GM18511 (cell line): Measurements from ENCODE around the gene DBX1.
A peak's percentile ranks its signal among the peaks of the same experiment; 100 is the strongest.

Experiments used
- ATAC-seq: cut with Tn5 transposase; IDR thresholded peaks from one replicate; pipeline ENCODE4 v1.9.1; 2021; ENCODE audit warnings: mild to moderate bottlenecking, moderate library complexity; ENCODE audit not compliant: unreplicated experiment

DBX1 gene

DNA sequence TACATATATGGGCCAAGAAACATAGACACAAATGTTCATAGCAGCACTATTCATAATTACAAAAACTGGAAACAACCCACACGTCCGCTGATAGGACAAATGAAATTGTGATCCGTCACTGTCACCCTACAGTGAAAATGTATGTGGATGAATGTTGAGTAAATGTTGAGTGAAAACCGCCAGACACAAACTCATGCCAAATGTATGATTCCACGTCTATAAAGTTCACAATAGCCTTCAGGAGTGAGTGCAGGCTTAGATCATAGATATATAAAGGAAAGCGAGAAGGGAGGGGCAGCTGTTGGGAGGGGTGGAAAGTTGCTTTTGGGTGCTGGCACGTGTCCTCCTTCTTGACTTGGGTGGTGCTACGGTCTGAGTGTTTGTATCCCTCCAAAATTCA lies 33.6 kb downstream of the DBX1 start:
- no peak for ATAC-seq

DNA sequence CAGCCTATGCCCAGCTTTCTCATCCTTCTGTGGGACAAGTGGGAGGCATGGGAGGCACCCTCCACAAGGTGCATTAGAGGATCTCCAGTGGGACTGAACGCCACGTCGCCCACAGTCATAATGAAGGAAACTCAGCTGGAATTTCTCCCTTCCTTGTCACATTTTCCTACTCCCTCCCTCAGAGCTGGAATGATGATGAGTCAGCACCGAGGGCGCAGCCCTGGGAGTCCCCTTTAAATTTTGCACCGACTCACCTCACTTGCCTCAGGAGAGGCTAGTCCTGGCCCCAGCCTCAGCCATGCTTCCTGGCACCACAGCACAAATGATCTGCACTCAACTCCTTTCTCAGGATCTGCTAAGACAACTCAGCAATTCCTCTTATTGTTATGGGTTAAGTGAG lies 34.3 kb downstream of the DBX1 start:
- no peak for ATAC-seq

DNA sequence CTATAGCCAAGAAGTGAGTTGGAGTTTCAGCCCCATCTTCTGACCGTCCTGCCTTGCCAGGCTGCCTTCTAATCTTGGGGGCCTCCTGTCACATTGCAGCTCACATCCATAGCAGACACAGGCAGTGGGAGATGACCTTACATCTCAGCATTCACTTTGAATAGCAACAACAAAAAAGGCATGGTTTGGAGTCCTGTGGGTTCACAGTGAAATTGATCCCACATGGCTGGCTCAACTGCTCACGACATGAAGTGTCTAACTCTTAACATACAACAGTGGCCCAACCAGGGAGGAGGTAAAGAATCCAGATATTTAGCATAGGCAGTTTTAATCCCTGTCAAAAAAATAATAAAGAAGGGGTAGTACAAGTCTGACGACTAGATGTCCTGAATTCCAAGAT lies 38.1 kb downstream of the DBX1 start:
- ATAC-seq: no peak

DNA sequence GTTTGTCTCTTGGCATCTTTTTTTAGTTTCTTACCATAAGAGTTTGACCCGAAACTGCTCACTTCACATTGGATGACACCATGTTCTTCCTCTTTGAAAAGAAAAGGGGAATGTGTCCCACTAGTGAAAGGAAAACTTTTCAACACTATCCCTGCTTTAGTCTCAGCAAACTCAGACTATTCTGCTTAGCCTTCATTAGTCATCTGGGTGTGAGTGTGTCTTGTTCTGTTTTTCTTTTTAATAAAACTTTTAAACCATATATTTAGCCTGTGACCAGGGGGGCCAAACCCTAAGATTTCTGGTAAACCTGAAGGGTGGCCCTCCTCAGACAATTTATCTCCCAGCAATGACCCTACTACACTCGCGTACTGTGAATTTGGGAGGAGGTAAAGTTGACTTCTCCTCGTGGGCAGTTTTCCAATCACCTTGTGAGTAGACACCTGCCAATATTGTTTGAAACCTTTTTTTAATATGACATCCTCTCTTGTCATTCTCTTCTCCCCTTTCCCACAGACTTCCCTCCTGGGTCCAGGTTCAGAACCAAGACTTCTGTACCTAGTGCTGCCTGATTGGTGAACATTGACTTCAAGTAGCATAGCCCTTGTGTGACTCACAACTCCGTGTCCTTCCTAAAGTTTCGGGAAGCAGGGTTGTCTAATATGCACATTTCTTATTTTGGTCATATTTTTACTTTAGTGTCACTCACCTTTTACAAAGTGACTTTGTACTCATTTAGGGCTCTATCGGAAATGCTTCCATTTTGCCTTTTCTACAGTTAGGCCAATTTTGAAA lies 39.9 kb downstream of the DBX1 start:
- no peak for ATAC-seq

DNA sequence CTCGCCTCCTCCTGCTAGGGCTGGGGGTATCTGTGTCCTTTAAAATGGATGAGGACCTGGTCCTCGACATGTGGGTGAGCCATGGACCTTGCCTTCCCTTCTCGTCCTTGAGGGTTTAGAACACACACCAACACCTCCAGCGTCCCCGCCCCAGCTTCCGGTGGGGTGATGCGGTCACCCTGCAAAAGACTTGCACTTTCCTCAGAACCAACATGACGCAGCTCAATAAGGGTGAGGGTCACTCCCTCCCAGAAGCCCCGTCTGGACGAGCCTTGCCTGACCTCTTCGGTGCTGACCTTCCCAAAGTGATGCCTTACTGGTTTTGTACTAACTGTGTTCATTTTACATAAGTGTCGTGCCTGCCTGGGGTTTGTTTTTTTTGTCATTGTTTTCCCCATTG lies 41.0 kb downstream of the DBX1 start:
- no peak for ATAC-seq

DNA sequence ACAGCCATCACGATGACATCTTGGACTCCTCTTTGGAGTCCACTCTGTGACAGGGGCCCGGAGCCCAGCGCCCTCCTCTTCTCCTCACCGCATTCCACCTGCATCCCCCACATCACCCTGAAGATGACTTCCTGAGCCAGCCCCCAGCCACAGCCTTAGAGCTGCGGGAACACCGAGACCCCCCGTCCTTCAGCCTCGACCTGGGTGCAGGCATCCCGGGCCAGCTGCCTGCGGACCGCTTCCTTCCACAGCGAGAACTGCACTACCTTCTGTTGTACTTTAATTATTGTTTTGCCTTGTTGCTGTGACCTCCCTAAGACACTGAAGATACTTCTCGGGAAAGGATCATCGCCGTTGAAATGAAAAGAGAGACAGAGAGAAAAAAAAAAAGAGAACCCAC lies 42.1 kb downstream of the DBX1 start:
- ATAC-seq: no peak

DNA sequence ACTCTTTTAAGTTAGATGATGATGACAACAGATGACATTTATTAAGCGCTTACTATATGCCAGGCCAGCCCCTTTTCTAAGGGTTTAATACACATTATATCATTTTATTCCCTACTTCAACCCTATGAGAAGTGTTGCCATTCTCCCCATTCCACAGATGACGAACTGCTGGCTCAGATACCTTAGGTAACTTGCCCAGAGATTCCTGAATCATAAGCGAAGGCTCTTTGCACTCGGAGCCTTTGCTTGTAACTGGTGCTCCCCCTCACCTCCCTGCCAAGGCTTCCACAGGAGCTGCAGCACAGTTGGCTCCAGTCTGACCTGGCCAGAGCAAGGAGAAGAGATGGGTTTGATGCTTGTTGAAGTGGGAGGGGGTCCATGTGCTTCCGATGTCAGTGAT lies 43.0 kb downstream of the DBX1 start:
- no peak for ATAC-seq

DNA sequence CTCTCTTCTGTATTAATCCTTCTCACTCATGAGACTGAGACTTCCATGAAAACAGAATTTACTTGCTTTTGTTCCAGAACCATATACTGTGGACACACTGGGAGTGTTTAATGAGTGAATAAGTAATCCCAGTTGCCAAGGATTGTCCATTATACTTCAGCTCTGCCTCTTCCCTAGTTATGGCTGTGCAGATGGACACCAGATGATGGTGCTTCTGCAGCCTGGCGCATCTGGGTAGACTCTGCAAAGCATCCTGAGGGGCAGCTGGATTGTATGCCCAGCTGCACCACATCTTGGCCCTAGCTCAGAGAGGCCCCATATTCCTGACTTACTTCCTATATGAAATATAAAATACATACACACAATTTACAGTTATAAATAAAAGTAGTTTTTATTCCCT lies 43.5 kb downstream of the DBX1 start:
- no peak for ATAC-seq

DNA sequence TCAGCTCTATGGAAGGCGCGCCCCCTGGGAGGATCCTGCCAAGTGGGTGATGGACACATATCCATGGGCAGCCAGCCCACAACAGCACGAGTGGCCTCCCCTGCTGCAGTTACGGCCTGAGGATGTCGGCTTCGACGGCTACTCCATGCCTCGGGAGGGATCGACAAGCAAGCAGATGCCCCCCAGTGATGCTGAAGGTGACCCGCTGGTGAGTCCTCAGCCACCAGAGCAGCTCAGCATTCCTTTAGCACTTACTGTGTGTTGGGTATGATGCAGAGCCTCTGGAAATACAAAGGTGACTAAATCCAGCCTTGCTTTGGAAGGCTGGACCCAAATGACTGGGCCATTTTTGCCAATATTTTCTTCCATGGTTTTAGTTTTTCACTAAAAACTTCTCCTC lies 45.7 kb downstream of the DBX1 start:
- no peak for ATAC-seq

DNA sequence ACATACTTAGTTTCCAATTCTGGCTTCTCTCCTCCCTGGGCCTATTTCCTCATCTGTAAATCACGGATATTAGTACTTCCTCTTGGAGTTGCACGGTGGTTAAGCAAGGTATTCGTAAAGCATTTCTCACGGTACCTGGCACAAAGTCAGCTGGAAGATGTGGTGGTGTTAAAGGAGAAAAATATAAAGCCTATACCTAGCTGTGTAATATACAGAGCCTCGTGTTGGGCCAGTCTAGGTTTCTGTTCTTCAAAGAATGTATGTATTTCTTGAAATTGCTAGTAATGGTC lies 47.2 kb downstream of the DBX1 start:
- ATAC-seq: no peak

DNA sequence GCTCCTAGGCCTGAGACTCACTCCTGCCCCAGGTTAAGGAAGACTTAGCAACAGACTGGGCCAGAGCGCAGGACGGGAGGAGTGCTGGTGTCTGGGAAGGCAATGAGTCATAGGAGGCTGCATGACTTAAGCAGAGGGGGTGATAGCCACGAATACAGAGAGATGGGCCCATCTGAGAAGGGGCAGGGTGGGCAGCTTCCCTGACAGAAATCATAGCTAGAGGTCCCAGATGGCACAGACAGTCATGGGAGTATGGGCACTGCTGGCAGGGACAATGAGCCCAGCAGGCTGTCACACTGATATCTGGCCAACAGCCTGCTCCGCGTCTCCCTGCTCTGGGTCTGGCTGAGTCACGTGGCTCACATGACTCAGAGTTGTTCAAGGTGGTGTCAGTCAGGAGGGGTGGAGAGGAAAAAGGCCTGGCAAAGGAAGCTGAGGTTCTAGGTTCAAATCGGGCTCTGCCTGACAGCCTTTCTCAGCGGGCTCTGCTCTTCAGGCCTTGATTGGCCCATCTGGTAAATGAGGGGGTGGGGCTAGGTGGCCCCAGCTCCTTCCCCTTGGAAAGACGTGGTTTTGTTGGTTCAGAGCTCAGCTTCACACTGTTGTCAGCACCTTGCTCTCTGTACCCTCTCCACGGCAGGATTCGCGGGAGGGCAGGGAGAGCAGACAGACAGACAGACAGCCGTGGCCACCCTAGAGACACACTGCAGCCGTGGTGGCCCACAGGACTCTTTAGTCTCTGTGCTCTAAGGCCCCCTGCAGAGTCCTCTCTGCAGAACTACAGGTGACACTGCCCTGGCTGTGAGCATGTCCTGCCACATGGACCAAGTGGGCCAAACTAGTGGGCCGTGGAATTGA lies 47.8 kb downstream of the DBX1 start:
- no peak for ATAC-seq

DNA sequence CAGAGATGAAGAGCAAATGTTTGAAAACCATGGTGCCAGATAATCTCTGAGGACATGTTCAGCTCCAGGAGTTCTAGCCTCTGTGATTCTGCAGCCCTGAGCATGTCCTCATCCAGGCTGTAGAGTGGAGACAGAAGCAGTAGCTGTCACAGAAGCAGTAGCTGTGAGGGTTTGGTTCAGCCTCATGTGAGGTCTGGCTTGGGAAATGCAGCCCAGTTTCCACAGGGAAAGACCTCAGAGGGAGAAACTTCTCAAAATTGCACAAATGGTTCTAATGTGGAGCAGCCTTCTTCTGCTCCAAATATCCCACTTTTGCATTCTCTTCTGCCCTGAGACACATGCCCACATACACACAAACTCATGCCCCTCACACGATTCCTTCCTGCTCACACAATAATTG lies 48.4 kb downstream of the DBX1 start:
- no peak for ATAC-seq

DNA sequence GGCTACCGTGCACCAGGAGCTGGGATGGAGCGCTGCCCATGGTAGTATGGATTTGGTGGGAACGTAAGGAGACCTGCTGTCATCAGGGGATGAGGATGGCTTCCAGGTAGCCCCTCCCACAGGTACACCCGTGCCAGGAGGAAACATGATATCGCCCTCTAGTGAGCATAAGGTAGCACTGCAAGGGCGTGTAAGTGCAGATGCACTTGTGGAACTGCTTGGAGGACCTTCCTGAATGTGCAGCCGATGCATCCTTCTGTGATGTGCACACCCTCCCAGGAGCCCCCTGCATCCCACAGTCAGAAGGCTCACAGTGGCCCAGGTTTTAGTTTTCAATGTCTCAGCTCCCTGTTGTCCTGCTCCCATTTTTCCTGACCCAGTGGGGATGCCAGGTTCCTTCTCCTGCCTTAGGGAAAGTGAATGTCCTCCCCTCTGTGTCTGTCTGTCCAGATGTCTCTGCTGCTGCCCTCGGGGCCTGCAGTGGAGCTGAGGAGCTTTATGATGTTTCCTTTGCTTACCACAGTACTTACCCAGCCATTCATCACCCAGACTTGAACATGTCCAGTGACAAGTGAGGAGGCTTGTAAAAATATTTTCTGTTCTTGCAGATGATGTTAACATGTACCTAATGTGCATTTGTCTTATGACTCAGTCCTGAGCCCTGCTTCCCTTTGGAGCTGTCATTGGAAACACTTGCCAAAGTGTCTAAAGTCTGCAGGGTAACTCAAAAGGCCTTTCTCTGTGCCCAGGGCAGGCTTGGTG lies 49.2 kb downstream of the DBX1 start:
- peak; percentile 86 for ATAC-seq

DNA sequence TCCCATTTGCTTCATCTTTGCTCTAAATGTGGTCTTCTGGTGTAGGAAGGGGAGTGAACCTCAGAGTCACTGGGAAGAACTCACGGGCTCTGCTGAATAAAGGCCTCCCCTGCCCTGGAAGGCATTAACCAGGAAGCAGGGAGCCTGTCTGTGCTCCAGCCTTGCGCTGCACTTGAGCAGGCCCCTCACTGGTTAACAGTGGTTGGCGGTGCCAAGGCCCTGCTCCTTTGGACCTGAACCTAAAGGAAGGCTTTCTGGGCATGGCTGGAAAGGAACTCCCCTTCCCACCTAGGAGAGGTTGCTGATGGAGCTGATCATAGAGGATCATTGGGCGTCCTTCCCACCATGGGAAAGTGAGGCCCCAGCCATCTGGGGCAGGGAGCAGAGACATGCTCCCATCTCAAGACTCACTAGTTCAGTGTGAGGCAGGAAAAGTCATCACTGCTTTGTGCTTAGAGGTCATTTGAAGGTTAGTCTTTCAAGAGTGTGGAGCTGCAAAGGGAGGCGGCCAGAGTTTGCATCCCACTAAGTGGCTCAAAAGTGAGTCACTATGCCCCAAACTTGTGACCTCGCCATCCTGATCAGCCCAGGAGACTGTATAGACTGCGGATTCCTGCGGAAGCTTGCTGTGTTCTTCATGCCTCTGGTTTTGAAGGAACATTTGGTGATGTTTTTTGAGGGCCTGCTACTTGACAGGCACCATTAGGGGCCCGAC lies 50.4 kb downstream of the DBX1 start:
- ATAC-seq: no peak
